Cardiac septum (tissue), 1 donor: ENCODE results near the gene PAF1. TPM values are rescaled to one million over a fixed set of nuclear protein-coding genes. Genes with fewer than 3 reads are reported as not detected.
"Not testable (repeated sequence)": the region's sequence is repeated elsewhere in the genome, so short reads cannot be mapped to it uniquely, and the experiment has no call there.

Experiments
- DNase-seq: peaks from one replicate; pipeline ENCODE4 v3.0.0-alpha.2; 2020; ENCODE audit warnings: low spot score
- intact Hi-C: fragments of 100-400 bp; cut with DNase I; formaldehyde crosslinking; loops from one replicate; pipeline ENCODE4 v1.14.0; 2022
- total RNA-seq: library from RNA; stranded (reverse); fragmentation: NEBNext Ultra II Directional; extraction: Animal tissue kit (Norgen Biotek cat#: 25700); gene quantifications from one replicate; pipeline ENCODE4 v1.2.1, GENCODE V29; 2021
- donor health status: DM: no; HTN: no; CAD: no.

Gene PAF1
- total RNA-seq, 1 donor from 2014 or later, result 38.0 TPM

DNA sequence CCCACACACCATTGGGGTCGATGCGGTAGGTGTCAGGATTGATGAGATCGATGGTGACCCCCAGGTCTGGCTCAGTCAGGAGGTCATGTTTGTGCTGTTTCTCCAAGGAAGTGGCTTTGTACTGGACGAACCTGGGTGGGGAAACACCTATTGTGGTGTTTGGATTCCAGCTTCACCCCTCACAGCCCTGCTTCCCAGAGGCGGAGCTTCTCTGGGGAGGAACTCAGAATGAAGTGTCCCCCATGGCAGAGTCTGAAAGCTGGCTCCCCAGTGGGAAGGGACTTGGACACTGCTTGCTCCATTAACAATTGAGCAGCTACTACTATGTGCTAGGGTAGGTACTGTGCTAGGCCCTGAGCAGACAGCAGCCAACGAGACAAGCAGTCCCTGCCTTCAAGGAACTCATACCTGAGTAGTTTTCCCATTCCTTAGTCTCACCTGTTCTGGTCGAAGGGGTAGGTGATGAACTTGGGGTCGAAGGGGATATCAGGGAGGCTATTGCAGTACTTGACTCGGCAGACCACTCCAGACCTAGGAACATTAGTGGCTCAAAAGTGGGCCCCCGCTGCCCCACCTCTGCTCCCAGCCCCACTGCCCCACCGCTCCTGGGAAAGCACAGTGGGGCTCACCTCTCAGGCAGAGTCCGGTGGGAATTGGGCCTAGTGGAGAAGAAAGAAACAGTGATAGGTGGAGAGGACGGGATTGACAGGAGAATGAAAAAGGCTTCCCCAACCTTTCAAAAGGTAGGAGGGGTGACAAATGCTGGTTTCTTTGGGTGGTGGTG, 1.1 kb downstream of the PAF1 start:
- no peak for DNase-seq

DNA sequence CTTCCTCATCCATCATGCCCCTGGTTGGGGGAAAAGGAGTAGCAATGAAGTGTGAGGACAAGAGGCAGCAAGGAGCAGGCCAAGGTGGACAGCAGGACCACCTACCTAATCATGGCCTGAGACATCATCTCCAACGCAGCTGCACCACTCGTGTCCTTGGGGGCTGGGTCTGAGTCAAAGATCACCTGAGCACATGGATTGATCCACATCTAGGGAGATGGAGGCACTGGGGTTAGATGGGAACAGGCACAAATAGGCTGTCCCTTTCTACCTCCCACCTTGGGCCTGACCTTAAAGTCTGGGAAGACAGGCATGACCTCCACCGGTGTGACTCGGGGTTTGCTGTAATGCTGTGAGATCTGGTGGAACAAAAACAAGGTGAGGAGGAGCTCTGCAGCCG, 2.2 kb downstream of the PAF1 start:
- intact Hi-C loops, result no loop called here
- no peak for DNase-seq

More for the DNA sequence above, 1.1 kb downstream of the PAF1 start:
- intact Hi-C loops, result no loop called here

DNA sequence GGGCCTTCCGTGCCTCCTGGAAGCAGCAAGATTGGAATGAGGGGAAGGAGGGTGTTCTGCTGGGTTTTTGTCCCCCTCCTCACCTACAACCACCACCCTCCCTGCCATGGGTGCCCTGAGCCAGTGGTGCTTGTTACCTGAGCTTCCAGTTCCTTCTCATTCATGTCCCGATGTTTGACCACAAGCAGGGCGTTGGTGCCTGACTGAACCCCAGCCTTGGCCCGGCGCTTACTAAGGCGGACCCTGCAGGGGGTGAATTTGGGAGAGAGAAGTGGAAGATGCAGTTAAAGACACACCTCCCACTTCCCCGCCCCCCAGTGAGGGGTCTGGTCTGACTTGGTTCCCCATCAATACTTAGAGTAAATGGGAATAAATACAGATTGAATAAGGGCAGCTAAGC, 4.3 kb downstream of the PAF1 start:
- DNase-seq, result no peak
- intact Hi-C loops, result no loop called here

DNA sequence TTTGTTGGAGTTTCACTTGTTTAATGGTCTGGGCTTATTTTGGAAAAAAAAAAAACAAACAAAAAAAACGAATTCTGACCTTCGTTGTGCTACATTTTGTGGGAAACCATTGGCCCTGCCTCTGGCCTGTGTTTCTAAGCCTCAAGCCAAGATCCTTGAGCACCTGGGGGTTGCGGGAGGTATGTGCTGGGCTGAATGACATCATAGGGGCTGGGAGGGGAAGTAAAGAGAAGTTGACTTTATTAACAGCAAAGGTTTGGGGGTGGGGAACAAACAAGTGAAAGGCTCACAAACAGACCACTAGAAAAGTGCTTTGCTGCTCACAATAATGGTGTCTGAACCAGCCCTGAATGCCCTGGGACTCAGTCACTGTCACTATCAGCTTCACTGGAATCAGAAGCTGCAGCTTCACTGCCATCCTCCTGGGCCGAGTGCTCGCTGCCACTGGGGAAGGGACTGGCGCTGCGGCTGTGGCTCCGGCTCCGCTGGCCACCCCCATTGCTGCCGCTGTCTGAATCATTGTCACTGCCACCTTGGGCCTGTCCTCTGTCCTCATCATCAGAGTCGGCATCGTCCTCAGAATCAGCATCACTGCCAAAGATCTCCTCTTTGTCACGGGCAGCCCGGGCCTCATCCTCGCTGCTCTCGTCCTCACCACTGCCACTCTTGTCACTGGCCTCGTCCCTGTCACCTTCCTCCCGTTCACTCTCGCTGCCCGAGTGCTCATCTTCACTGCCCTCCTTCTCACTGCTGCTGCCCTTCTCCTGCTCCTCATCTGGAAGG, 5.1 kb downstream of the PAF1 start:
- intact Hi-C loops, result no loop called here
- no peak for DNase-seq

DNA sequence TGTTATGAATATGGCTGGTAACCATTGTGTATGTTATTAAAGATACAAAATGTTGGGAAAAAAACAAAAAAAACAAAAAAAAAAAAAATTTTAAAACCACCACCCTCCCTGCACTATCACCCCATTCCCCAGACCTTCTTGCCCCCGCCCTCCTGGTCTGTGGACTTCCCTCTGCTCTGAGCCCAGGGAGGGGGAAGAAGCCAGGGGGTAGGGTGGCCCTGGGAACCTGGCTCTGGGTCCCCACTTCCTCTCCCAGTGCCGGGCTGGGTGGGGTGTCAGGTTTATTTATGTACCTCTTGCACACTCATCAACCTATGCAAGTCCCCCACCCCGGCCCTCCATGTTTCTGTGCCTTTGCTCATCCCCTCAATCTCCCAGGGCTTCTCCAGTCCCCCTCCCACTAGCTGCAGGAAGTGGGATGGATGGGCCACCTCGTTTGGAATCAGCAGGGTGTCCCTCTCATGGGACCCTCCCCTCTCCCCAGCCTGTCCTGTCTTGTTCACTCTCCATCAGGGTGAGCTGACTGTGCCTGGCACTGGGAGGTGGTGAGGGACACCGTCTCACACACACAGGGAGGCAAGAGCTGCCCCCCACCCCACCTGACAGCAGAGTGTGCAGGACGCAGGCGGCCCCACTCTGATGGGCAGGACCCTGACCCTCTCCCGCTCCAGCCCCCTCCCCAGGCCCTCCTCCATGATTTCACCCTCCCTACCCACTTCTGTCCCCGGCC, 5.9 kb downstream of the PAF1 start:
- DNase-seq, result no peak
- intact Hi-C loops, result no loop called here

DNA sequence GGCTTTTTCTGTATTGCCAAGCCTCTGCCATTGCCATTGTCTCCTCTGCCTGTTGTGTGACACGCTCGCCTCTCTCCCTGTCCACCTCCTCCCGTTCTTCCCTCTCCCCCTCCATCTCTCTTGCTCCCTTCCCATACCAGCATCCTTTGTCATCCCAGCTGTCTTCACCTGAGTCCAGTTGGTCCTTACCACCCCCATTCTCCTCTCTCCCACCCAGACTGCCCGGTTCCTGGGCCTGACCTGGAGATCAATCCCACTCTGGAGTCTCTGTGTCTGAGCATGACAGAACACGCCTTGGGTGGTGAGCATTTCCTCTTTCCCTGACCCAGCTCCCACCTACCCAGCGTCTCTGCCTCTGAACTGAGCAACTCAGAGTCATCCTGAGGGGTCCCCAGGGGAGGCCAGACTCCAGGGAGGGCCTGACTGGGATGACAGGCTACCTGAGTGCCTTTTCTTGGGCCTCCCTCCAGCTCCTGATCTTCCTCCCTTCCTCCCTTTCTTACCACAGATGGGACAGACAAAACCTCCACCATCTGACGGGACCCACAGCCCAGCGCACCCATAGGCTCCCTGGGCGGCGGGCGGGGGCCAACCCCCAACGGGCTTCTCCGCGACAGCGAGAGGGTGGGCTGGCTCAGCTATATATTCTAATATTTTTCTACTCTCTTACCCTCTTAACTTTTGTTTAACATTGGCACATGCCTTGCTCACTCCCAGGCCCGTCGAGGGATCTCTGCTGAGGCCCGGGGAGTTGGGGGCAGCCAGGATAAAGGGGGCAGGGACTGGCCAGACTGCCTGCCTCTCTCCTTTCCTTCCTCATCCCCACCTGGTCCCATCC, 7.7 kb downstream of the PAF1 start:
- intact Hi-C loops, result no loop called here
- no peak for DNase-seq

DNA sequence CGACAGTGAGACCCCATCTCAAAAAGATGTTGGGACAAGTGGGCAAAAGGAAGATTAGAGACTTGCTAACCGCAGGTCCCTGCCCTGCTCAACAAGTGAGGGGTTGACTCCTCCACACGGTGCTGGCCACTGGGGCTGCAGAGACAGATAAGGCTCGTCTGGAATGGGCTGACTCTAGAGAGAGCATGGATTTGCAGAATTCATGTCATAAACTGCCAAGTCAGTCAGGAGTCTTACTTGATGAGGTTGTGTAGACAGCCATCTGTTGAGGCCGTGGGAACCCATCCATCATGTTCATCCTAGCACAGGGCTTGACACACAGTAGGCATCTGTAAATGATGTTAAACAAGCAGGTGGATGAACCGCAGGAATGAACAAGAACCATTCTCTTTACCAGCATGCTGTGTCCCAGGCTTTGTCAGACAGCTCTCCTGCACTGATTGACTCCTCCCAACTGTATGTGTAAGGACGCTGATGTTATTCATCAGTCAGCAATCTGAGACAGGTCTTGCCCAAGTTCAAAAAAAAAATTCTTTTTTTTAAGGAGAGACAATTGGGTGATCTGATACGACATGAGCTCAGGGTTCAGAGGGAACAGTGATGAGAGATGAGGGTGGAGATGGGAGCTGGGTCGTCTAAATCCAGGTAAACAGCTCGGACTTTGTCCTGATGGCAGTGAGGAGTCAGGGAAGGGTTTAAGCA, 8.8 kb downstream of the PAF1 start:
- intact Hi-C loops, result no loop called here
- DNase-seq, result no peak

DNA sequence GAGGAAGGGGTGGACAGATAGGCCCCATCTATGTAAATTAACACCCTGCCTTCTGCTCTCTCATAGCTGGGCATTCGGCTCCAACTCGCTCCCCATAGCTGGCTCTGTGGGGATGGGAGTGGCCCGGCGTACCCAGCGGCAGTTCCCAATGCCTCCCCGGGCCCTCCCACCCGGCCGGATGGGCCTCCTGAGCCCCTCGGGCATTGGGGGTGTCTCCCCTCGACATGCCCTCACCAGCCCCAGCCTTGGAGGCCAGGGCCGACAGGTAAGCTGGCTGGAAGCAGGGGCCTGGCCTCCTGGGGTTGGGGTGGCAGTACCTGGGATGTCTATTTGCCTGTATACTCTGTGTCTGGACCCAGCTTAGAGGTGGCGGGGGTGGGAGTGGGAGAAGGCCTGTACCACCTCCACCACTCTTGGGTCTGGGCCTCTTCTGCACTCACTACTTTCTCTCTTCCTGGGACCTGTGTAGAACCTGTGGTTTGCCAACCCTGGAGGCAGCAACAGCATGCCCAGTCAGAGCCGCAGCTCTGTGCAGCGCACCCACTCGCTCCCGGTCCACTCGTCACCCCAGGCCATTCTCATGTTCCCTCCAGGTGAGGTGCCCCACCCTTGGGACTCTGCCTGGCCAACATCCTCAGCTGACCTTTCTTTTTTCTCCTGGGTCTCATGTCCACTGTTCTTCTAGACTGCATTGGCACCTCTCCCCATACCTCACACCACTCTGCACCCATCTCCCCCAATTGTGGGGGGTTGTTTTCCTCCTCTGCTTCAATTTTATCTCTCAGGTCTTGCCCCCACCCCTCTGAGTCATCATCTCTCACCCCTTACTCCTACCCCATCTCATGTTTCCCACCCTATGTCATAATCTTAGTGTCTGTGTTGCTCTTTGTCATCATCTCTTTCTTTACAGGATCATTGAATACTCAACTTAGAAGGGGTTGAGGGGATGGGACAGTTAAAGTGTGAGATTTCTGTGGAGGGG, 10.1 kb downstream of the PAF1 start:
- intact Hi-C loops, result no loop called here
- DNase-seq, result no peak

DNA sequence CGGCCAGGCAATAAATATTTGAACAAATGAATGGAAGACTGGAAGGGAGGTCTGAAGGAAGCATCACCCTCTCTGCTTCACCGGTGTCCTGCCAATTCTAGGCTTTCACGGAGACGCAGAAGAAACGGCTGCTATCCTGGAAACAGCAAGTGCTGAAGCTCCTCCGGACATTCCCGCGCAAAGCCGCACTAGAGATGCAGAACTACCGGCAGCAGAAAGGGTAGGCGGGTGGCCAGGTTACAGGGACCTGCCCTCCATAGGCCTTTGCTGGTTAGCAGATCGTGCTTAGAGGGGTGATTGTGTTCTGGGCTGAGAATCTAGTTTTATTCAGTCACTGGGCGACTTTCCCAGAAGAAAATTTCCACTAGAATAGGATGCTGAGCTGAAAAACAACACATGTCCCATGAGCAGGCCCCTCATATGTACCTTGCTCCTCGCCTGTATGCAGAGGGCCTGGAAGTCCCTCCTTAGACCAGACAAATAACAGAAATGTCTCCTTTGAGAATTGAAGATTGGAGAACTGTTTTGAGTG, 11.0 kb downstream of the PAF1 start:
- no peak for DNase-seq
- intact Hi-C loops, result no loop called here

DNA sequence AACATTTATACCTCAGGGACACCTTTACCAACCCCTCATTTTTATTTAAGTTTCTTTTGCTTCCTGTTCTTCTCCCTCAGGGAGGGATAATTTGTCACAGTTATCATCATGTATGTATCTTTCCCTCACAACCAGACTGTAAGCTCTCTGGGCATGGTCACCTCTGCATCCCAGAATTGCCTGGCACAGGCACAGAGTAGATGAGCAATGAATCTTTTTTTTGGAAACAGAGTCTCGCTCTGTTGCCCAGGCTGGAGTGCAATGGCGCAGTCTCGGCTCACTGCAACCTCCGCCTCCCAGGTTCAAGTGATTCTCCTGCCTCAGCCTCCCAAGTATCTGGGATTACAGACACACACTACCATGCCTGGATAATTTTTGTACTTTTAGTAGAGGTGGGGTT, 11.5 kb downstream of the PAF1 start:
- intact Hi-C loops, DNase-seq: not testable (repeated sequence)

DNA sequence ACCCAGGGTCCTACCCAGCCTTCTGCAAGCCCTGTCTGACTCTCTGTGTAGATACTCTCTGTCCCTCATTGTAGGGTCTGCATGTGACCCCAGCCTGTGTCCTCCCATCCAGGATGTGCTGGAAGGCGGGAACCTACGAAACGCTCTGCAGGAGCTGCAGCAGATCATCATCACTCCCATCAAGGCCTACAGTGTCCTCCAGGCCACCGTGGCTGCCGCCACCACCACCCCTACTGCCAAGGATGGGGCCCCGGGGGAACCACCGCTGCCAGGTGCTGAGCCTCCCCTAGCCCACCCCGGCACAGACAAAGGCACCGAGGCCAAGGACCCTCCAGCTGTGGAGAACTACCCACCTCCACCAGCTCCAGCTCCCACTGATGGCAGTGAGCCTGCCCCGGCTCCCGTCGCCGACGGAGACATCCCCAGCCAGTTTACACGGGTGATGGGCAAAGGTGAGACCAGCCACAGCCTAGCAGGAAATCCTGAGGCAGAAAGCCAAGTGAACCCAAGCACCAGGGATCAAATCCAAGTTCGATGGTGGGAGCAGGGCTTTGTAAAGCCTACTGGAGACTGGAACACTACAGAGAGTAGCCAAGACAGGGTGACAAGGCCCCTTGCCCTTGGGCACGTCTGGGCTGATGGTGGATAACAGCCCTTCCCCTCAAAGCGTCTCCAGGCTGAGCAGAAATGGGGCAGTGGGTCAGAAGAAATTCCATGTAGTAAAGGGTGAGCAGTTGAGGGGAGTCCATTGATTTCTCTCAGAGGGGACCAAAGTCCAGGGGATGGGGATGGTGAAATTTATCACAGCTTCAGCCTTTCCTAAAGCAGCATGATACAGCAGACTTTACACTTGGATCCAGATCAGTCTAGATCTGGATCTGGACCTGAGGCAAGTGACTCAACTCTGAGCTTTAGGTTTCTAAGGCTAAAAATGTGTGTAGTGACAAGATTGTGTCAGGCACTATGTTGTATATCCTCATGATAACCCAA, 13.2 kb downstream of the PAF1 start:
- intact Hi-C loops, result no loop called here

DNA sequence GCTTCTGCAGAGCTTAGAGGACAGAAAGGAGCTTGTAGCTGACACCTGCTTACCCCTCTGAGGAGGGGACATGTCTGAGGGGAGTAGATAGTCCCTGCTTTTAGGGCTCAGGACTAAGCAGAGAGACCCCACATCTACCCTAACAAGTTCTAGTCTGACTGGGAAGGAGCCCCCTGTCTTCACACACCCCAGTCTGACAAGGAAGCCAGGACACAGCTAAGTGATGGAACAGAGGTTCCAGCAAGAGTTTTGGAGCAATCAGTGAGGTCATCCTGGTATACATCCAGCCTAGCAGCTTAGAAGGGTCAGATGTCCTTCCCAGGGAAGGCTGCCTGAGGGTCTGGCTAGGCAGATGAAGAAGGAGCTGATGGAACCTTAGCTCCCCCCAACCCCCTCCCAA, 15.0 kb downstream of the PAF1 start:
- intact Hi-C loops, result no loop called here
- DNase-seq, result no peak

More for the DNA sequence above, 13.2 kb downstream of the PAF1 start:
- DNase-seq, result no peak

DNA sequence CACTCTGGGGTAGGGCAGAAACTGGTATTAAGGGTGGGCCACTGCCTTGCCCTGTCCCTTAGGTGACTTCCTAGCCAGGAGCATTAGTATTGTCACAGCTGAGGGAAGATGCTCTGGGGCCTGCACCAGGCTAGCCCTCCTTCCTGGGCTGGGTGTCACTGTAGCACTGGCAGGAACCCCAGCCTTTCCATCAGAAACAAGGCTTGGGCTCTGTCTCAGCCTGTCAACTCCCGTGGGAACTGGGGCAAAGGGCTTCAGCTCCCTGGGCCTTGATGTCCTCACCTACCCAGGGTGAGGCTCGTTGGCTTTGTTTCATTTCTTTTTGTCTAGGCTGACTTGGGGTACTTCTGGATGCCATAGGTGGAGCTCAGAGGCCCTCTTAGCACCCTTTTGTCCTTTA, 18.0 kb downstream of the PAF1 start:
- intact Hi-C loops, result loop anchor here (1.0 kb wide), 1 partner anchor 31 kb away; the partner anchor contains the start of gene SAMD4B
- no peak for DNase-seq

DNA sequence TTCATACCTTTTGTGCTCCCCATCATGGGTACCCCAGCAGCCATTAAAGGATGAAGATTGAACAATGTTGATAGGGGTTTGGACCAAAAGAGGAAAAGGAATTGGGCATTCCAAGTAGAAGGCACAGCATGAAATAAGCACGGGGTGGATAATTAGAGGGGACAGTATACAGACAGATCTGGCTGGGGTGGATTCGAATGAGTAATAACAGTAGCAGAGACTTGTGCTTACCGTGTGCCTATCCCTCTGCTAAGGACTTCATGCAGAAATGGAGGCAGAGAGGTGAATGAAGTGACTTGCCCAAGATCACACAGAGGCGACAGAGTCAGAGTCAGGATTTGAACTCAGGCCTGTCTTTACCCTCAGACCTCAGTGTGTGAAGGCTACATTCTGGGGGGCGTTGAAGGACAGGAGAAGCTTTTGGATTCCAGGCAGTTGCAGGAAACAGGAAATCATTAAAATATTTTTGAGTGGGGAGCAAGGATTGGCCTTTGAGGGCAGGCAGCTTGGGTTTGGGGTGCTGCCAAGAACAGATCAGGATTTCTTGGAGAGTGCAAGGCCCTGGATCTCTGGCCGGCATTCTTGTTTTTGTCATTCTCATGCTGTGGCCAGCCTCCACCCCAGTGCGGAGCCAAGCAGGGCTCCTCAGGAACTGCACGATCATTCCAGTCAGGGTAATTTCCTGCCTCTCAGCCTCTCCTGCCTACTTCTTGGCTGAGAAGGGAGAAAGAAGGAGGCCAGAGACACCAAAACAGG, 18.7 kb downstream of the PAF1 start:
- intact Hi-C loops, result loop anchor here (1.0 kb wide), 1 partner anchor 30 kb away; the partner anchor contains the start of gene SAMD4B
- DNase-seq, result peak; percentile 80

DNA sequence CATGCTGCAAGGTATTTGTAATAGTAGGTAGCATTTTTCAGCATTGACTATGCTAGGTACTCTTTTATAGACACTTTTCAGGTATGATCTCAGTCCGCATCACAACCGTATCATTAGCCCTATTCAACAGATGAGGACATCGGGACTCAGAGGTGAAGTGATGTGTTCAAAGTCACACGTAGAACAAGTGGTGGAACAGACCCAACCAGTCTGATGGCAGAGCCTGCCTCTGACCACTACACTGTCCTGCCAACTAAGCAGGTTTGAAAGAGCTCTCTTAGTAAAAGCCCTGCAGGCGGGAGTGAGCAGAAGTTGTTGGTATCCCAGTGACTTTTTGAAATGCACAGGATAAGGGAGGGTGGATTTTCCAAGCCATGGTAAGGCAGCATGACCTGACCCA, 20.2 kb downstream of the PAF1 start:
- no peak for DNase-seq
- intact Hi-C loops, result no loop called here

DNA sequence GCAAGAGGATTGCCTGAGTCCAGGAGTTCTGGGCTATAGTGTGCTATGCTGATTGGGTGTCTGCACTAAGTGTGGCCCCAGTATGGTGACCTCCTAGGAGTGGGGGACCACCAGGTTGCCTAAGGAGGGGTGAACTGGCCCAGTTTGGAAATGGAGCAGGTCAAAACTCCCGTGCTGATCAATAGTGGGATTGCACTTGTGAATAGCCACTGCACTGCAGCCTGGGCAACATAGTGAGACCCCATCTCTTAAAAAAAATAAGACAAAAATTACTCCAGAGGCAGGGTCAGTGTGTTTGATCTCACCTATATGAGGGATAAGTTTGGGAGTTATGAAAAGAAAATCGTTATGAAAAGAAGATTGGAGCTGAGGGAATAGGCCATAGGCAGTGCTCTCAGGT, 21.7 kb downstream of the PAF1 start:
- intact Hi-C loops, result no loop called here
- no peak for DNase-seq
